H1 (cell line): ENCODE results near the gene MYH10.

Experiments
- CBX8 ChIP-seq: fragments of 300-800, 300-1000 bp; sonication (generic); IDR thresholded peaks from 2 replicates; pipeline ENCODE4 v1.7.1; 2016; ENCODE audit warnings: low read depth, low read length, borderline replicate concordance
- EP300 ChIP-seq, 2 experiments: IDR thresholded peaks; 1 replicate in 1 of 2; 2 replicates in 1 of 2; pipeline ENCODE4 v1.6.1; 2011 to 2012; ENCODE audit warnings: low read depth in 2 of 2, low read length in 2 of 2, mild to moderate bottlenecking in 2 of 2, borderline replicate concordance in 1 of 2, inconsistent platforms in 1 of 2, moderate library complexity in 1 of 2
- EZH2 ChIP-seq: fragments of 200-600 bp; sonication (generic); IDR thresholded peaks from 2 replicates; pipeline ENCODE4 v1.7.1; 2012; ENCODE audit warnings: low read depth, mild to moderate bottlenecking, moderate library complexity, low read length, inconsistent platforms; ENCODE audit not compliant: severe bottlenecking
- JUN ChIP-seq: IDR thresholded peaks from 2 replicates; pipeline ENCODE4 v1.6.1; 2011; ENCODE audit warnings: low read depth, mild to moderate bottlenecking, improper control_type of control experiment, low read length
- POLR2AphosphoS5 ChIP-seq: IDR thresholded peaks from 2 replicates; pipeline ENCODE4 v1.6.1; 2011; ENCODE audit warnings: low read depth, low read length
- RFX5 ChIP-seq: IDR thresholded peaks from 2 replicates; pipeline ENCODE4 v1.6.1; 2011; ENCODE audit warnings: low read depth, low read length, improper control_type of control experiment, borderline replicate concordance
- SIX5 ChIP-seq: IDR thresholded peaks from 2 replicates; pipeline ENCODE4 v1.6.1; 2011; ENCODE audit warnings: mild to moderate bottlenecking, low read depth, low read length
- TF ChIP-seq, protein P1 (sequence below), 3 experiments: IDR thresholded peaks; 1 replicate in 2 of 3; 2 replicates in 1 of 3; pipeline versions ENCODE4 v1.5.1 to v1.6.1; 2011; ENCODE audit warnings: low read length in 3 of 3, mild to moderate bottlenecking in 3 of 3, inconsistent platforms in 2 of 3, low read depth in 1 of 3, moderate library complexity in 1 of 3; ENCODE audit not compliant: insufficient read depth in 1 of 3; ENCODE audit errors: control extremely low read depth in 1 of 3

GRCh38 chr17:8485491-8485890 lies 145.0 kb downstream of the MYH10 start:
- TF ChIP-seq POLR2AphosphoS5, result no peak
- TF ChIP-seq SIX5, result no peak
- TF ChIP-seq EP300 (IDR thresholded peaks at IDR 0.05; ENCODE audit: borderline replicate concordance in 1 of 2, low read depth in 2 of 2, low read length in 2 of 2), result no peak
- no peak for TF ChIP-seq RFX5
- no peak for TF ChIP-seq CBX8
- no peak for TF ChIP-seq EZH2
- TF ChIP-seq, protein P1, sequence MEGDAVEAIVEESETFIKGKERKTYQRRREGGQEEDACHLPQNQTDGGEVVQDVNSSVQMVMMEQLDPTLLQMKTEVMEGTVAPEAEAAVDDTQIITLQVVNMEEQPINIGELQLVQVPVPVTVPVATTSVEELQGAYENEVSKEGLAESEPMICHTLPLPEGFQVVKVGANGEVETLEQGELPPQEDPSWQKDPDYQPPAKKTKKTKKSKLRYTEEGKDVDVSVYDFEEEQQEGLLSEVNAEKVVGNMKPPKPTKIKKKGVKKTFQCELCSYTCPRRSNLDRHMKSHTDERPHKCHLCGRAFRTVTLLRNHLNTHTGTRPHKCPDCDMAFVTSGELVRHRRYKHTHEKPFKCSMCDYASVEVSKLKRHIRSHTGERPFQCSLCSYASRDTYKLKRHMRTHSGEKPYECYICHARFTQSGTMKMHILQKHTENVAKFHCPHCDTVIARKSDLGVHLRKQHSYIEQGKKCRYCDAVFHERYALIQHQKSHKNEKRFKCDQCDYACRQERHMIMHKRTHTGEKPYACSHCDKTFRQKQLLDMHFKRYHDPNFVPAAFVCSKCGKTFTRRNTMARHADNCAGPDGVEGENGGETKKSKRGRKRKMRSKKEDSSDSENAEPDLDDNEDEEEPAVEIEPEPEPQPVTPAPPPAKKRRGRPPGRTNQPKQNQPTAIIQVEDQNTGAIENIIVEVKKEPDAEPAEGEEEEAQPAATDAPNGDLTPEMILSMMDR (IDR thresholded peaks at IDR 0.05; ENCODE audit: control extremely low read depth in 1 of 3, insufficient read depth in 1 of 3, low read depth in 1 of 3, low read length in 3 of 3), result no peak
- TF ChIP-seq JUN, result no peak
